HG03520 (cell line): Measurements from ENCODE around the gene DTX1.

Experiments used
- ATAC-seq: cut with Tn5 transposase; IDR thresholded peaks from one replicate; pipeline ENCODE4 v1.9.1; 2021; ENCODE audit warnings: mild to moderate bottlenecking, moderate library complexity; ENCODE audit not compliant: unreplicated experiment

The DTX1 gene

GRCh38 chr12:113056631-113057488 lies at the start of gene DTX1:
DTX1 (plus strand) TSS chr12:113056730; CDS start chr12:113058193, 1,463 bp downstream.
- ATAC-seq: no peak

DNA sequence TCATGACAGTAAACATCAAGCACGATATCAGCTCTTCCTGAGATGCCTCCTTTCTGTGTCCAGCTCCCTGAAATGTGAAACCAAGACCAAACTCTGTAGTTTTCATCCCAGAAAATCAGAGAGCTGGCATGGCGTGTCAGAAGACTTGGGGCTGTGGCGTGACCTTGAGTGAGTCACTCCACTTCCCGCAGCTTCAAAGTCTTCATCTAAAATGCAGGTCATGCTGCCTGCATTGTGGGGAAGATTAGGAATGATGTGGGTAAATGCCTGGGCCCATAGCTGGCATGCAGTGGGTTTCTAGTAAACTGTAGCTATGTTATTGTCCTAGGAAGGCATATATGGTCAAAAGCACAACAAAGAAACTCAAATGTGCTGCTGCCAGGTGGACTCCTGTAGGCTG lies 49.4 kb upstream of the DTX1 start:
- no peak for ATAC-seq

DNA sequence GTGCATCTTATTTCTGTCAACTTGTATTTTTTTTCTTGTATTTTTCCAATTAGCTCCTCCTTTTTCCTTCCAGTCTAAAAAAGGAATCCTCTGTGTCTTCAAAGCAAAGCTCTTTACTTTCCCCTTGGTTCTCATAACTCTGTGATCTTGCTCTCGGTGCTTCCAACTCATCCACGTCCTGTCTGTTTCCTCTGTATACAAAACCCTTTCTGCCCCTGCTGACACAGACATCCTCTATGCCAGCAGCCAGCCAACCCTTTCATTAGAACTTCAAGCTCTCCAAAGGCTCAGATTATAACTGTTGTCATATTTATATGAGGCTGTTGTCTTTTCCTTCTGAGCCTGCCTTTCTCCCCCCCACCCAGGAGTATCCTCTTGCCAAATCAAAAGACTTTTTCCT lies 45.8 kb upstream of the DTX1 start:
- no peak for ATAC-seq

- ATAC-seq: no peak
Measured at GRCh38 chr12:113014565-113014964, 42.0 kb upstream of the DTX1 start.

DNA sequence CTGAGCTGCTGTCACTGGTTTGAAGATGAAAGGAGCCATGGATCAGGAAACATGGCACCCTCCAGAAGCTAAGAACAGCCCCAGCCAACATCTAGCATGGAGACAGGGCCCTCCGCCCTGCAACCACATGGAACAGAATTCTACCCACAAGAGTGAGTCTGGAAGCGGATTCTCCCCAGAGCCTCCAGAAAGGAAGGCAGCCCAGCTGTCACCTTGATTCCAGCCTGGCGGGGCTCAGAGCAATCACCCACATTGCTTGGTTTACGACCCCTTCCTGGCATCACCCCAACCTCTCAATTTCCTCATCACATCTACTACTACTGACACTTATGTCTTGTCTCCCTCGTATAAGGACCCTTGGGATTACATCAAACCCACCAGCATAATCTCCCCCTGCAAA lies 39.7 kb upstream of the DTX1 start:
- no peak for ATAC-seq

DNA sequence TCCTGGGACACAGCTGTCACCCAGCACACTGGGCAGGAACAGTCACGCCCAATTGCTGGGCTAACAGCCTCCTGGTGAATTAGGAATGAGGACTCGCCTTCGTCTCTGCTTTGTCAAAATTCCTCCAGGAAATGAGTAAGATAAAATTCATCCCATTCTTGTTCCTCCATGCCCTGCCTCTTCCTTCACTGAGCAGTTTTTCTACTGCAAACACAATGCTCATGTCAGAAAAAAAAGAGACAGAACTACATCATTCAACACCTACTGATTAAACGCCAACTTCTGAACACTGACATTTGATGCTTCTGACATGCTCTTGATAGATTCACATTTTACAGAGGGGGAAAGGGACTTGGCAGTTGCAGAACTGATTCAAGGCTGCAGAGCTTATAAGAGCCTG lies 37.5 kb upstream of the DTX1 start:
- ATAC-seq: no peak

DNA sequence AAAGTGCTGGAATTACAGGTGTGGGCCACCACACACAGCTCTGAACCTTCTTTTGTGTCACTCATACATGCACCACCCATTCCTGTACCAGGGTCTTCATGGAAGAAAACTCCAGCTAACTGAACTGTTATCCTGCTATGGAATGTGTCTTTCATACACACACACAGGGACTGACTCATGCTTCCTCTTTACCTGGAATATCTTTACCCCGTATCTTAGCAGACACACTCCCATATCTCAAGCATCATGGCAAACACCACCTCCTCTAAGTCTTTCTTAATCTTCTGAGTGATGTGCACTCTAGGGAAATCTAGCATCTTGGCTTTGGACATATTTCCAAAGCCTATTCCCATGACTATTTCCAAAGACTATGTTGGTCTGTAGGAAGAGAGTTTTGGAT lies 35.0 kb upstream of the DTX1 start:
- ATAC-seq: no peak

DNA sequence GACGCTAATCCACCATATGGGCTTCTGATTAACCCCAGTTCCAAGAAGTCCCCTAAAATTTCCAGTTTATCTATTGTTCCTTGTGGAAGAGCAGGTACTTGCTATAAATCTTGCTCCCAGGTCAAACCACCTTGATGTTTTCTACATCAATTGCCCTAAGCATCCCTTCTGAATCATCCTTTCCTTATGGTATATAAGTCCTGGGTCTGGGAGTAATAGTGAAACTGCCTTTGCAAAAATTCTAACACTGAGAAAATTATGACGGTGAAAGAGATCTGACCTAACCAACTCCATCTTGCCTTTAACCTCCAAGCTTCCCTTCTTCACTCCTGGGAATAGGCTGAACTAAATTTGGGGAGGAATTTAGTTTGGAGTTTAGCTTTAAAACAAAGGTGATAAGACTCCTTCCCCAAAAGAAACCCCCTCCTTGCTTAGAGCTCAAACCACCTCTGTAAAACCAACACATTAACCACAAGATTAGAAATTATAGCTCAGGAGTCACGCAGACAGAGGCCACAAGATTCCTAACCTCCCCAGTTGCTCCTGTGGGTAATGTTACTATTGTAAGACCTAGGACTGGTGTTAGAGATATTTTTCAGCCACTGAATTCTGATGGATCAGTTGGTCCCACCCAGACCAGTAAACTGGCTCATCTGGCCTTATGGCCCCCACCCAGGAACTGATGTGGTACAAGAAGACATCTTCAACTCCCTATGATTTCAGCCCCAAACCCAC lies 33.8 kb upstream of the DTX1 start:
- ATAC-seq: no peak

- no peak for ATAC-seq
Measured at GRCh38 chr12:113027726-113028125, 28.8 kb upstream of the DTX1 start.

GRCh38 chr12:113030875-113031525 lies 25.5 kb upstream of the DTX1 start:
- ATAC-seq: no peak

DNA sequence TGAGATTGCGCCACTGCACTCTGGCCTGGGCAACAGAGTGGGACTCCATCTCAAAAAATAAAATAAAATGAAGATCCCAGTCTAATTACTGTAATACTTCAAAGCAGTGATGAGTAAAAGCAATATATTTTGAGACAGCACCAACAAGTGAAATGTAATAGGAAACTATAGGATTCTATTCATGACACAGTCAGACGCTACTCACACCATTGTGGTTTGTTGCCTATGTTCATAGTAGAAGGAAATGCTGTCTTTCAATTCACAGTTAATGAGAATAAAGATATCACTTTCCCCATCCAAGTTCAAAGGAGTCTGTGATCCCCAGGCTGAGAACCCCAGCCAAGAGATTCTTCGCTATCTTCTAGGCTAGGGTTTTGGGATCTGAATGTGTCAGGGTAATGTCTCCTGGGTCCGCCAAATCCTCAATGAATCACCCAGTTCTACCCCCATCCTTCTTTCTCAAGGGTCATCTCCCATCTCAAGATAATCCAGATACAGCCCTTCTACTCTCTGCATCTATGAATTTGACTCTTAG lies 16.6 kb upstream of the DTX1 start:
- no peak for ATAC-seq

DNA sequence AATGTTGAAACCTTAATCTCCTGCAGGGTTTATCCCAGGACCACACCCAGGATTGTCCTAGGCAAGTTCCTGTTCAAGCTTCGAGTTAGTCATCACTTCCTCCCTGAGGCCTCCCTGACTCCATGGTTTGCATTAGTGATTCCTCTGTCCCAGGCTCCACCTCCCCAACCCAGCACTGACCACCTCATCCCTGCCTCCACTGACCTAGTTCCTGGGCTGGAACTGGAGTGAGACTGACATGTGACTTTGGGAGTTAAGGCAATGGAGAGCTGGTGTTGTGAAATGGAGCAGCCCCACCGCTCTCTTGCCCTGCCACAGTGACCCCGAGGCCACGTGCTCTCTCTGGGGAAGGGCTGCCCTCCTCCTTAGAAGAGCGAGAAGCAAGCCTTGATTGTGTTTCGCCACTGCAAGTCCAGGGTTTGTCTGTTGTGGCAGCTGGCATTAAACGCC lies 15.8 kb upstream of the DTX1 start:
- no peak for ATAC-seq

DNA sequence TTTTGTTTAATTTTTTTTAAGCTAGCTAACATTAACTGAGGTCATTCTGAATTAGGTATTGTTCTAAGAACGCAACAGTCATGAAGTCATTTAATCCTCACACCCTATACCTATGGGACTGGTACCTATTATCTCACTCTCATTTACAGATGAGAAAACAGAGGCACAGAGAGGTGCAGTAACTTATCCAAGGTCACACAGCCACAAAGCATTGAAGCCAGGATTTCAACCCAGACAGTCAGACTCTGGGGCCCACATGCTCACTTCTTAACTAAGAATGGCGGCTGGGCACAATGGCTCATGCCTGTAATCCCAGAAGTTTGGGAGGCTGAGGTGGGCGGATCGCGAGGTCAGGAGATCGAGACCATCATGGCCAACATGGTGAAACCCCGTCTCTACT lies 15.0 kb upstream of the DTX1 start:
- ATAC-seq: no peak

DNA sequence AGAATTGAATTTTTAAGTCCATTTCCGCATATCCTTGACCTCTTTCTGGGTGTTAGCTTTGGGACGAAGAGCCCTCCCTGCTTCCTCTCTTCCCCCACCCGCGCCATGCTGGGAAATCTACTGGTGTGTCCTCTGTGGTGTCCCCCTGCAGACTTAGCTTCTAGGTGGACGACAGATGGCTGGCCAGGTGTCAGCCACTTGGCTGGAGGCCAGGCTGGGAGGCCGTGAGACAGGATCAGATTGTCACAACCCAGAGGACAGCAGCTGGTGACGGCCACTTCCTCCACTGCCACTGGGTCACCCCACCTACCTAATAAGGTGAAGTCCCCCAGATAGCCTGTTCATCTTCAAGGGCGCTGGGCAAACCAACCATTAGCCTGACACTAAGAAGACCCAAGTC lies 13.3 kb upstream of the DTX1 start:
- no peak for ATAC-seq

DNA sequence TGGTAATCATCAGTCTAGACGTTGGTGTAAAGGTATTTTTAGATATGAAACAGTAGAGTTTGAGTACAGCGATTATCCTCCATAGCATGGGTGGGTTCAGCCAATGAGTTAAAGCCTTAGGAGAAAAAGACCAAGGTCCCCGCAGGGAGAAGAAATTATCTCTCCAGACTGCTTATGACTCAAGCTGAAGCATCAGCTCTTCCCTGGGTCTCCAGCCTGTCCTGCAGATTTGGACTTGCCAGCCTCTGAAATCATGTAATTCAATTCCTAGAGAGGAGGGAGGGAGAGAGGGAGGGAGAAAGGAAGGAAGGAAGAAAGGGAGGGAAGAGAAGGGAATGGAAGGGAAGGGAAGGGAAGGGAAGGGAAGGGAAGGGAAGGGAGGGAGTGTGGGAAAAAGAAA lies 12.0 kb upstream of the DTX1 start:
- ATAC-seq: no peak

- no peak for ATAC-seq
Measured at GRCh38 chr12:113048716-113049127, 7.8 kb upstream of the DTX1 start.

DNA sequence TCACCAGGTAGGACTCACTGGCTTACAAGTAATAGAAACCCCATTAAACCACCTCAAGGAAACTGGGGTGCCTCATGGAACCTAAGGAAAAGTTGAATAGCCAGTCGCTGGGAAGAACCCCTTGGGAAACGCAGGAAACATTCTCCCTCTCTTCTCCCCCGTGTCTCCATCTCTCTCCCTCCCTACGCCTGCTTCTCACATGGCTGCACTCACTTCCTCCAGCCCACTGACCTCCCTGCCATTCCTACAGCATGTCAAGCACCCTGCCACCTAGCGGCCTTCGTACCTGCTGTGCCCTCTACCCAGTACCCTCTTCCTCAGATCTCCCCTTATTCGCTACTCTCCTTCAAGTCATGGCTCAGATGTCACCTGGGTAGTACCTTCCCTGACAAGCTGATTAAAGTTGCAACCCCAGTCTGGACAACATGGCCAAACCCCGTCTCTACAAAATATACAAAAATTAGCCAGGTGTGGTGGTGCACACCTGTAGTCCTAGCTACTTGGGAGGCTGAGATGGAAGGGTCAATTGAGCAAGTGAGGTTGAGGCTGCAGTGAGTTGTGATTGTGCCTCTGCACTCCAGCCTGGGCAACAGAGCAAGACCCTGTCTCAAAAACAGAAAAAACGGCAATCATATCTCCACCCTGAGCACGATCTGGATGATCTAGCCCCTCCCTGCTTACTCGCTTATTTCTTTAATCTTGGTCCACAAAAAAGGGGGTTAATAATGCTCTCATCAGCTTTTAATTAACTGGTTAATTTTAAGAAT lies 6.4 kb upstream of the DTX1 start:
- ATAC-seq: no peak

DNA sequence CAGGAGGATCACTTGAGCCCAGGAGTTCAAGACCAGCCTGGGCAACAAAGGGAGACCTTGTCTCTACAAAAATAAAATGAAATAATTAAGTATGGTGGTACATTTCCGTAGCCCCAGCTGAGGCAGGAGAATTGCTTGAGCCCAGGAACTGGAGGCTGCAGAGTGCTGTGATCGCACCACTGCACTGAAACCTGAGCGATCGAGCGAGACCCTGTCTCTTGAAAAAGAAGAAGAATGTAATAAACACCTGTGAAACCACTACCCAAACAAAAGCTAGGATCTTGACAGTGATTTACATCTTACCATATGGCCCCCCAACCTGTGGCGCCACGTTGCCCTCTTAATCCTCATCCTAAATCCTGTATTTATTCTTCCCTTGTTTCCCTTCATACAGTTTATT lies 5.7 kb upstream of the DTX1 start:
- no peak for ATAC-seq

DNA sequence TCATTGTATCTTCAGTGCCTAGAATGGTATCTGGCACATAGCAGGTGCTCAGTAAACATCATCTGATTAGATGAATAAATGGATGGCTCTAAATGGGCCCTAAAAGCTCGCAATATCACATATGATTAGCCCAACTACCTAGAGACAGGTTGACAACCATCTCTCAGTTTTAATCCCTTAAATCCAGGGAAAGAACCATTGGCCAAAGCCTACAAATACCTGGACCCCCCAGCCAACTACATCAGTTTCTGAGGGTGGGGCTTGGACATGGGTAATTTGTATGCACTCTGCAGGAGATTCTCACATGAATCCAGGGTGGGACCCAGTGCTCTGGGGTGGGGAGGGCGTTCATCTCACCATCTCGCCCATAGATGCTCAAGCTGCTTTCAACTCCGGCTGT lies 4.8 kb upstream of the DTX1 start:
- ATAC-seq: no peak

- ATAC-seq: no peak
Measured at GRCh38 chr12:113052326-113052725, 4.2 kb upstream of the DTX1 start.
